Endothelial cell of umbilical vein (primary cell): ENCODE results near the gene EIF2AK2. TPM values are rescaled to one million over a fixed set of nuclear protein-coding genes. Genes with fewer than 3 reads are reported as not detected.

Experiments used
- BruUV-seq: library from RNA; stranded (reverse); fragments of 400-500 nt; replicated peaks from 2 replicates; lab custom pipeline; 2021; lab: Mats Ljungman, UMichigan
- CTCF ChIA-PET: fragments of 300-600, 350-600 bp; sonication (Branson Sonifier 250); formaldehyde crosslinking; loops from one replicate; lab custom pipeline; 2021; ENCODE audit warnings: antibody characterized with exemption, inconsistent platforms; lab: Charles Lee
- POLR2A ChIA-PET: fragments of 300-600, 350-600 bp; sonication (Branson Sonifier 250); formaldehyde crosslinking; loops from one replicate; lab custom pipeline; 2021; ENCODE audit warnings: antibody characterized with exemption, inconsistent platforms; lab: Charles Lee
- DNase-seq: peaks from one replicate; pipeline ENCODE4 v3.0.0-alpha.2; 2011; ENCODE audit warnings: low read depth, low spot score
- FAIRE-seq: peaks from 2 replicates; lab custom pipeline; 2011; peaks lifted over from hg19 to GRCh38; lab: Jason Lieb, UNC
- H2AFZ ChIP-seq: 2 replicates; pipeline ENCODE4 v1.6.0; 2012; ENCODE audit warnings: low read depth, low read length, control low read depth, inconsistent platforms
- H3K27ac ChIP-seq: 2 replicates; pipeline ENCODE4 v1.5.1; 2011; ENCODE audit warnings: low read depth, mild to moderate bottlenecking, control low read depth, low read length, moderate library complexity; ENCODE audit not compliant: insufficient read depth
- H3K27me3 ChIP-seq, 2 experiments: 2 replicates each; pipeline versions ENCODE4 v1.6.0 to v1.6.1; 2011; ENCODE audit warnings: low read length in 2 of 2, mixed read lengths in 1 of 2; ENCODE audit not compliant: control insufficient read depth in 2 of 2, insufficient read depth in 2 of 2
- H3K36me3 ChIP-seq, 2 experiments: 2 replicates in 1 of 2; 3 replicates in 1 of 2; pipeline ENCODE4 v1.5.1; 2011; ENCODE audit warnings: low read length in 2 of 2, mild to moderate bottlenecking in 1 of 2, moderate library complexity in 1 of 2; ENCODE audit not compliant: control insufficient read depth in 2 of 2, insufficient read depth in 2 of 2; ENCODE audit errors: extremely low read depth in 1 of 2
- H3K4me1 ChIP-seq: 3 replicates; pipeline ENCODE4 v1.5.1; 2011; ENCODE audit warnings: mild to moderate bottlenecking, low read length; ENCODE audit not compliant: control insufficient read depth, insufficient read depth; ENCODE audit errors: extremely low read depth
- H3K4me2 ChIP-seq: 2 replicates; pipeline ENCODE4 v1.6.1; 2011; ENCODE audit warnings: low read length, control low read depth, mixed read lengths; ENCODE audit not compliant: insufficient read depth
- H3K4me3 ChIP-seq, 3 experiments: fragments of 200-600 bp in 1 of 3; sonication (generic), shearing (Covaris generic) in 1 of 3; replicated peaks in 1 of 3; 2 replicates each; pipeline ENCODE4 v1.5.1; 2011 to 2016; ENCODE audit warnings: control low read depth in 3 of 3, low read length in 3 of 3, mild to moderate bottlenecking in 2 of 3, inconsistent platforms in 1 of 3, low read depth in 1 of 3, moderate library complexity in 1 of 3; ENCODE audit not compliant: insufficient read depth in 1 of 3
- H3K79me2 ChIP-seq: 2 replicates; pipeline ENCODE4 v1.6.0; 2012; ENCODE audit warnings: low read length, inconsistent platforms; ENCODE audit not compliant: control insufficient read depth, insufficient read depth
- H3K9ac ChIP-seq: replicated peaks from 2 replicates; pipeline ENCODE3; 2011; ENCODE audit warnings: low read length, control low read depth; ENCODE audit not compliant: insufficient read depth; ENCODE audit errors: extremely low read depth
- H3K9me1 ChIP-seq: replicated peaks from 3 replicates; pipeline ENCODE4 v1.6.0; 2011; ENCODE audit warnings: mild to moderate bottlenecking, low read length; ENCODE audit not compliant: control insufficient read depth, insufficient read depth; ENCODE audit errors: extremely low read depth
- H3K9me3 ChIP-seq: replicated peaks from 2 replicates; pipeline ENCODE4 v1.5.1; 2012; ENCODE audit warnings: low read length, inconsistent platforms; ENCODE audit not compliant: control insufficient read depth, insufficient read depth
- H4K20me1 ChIP-seq: replicated peaks from 2 replicates; pipeline ENCODE3; 2011; ENCODE audit warnings: mild to moderate bottlenecking, low read length; ENCODE audit not compliant: control insufficient read depth, insufficient read depth; ENCODE audit errors: extremely low read depth
- CTCF ChIP-seq, 2 donors: IDR thresholded peaks; 1 replicate in 1 of 2; 2 replicates in 1 of 2; pipeline ENCODE4 v1.5.1; 2011; ENCODE audit warnings: low read length in 2 of 2, mild to moderate bottlenecking in 2 of 2, moderate library complexity in 2 of 2, control low read depth in 1 of 2, inconsistent platforms in 1 of 2, low read depth in 1 of 2; ENCODE audit not compliant: insufficient read depth in 1 of 2; ENCODE audit errors: extremely low read depth in 1 of 2
- EZH2 ChIP-seq: IDR thresholded peaks from 2 replicates; pipeline ENCODE4 v1.6.1; 2012; ENCODE audit warnings: borderline replicate concordance, low read depth, mild to moderate bottlenecking, moderate library complexity, low read length, inconsistent platforms; ENCODE audit not compliant: severe bottlenecking
- FOS ChIP-seq: IDR thresholded peaks from 2 replicates; pipeline ENCODE4 v1.6.1; 2011; ENCODE audit warnings: mild to moderate bottlenecking, low read length, moderate library complexity, borderline replicate concordance; ENCODE audit not compliant: insufficient read depth
- GATA2 ChIP-seq: IDR thresholded peaks from 2 replicates; pipeline ENCODE4 v1.7.0; 2011; ENCODE audit warnings: low read depth, mild to moderate bottlenecking, moderate library complexity, mixed read lengths, low read length; ENCODE audit not compliant: insufficient read length, insufficient read depth
- JUN ChIP-seq: IDR thresholded peaks from 2 replicates; pipeline ENCODE4 v1.6.1; 2011; ENCODE audit warnings: borderline replicate concordance, low read depth; ENCODE audit not compliant: insufficient read length, insufficient read depth
- MAX ChIP-seq: IDR thresholded peaks from 2 replicates; pipeline ENCODE4 v1.6.1; 2011; ENCODE audit not compliant: insufficient read depth, insufficient read length
- MYC ChIP-seq: IDR thresholded peaks from one replicate; pipeline ENCODE4 v1.6.1; 2011; ENCODE audit warnings: mild to moderate bottlenecking, low read depth, low read length
- POLR2A ChIP-seq: IDR thresholded peaks from 2 replicates; pipeline ENCODE4 v1.6.1; 2012; ENCODE audit warnings: low read depth, mild to moderate bottlenecking, control low read depth, low read length
- POLR2AphosphoS5 ChIP-seq: IDR thresholded peaks from 2 replicates; pipeline ENCODE4 v1.6.1; 2012; ENCODE audit warnings: low read depth, mild to moderate bottlenecking, control low read depth, low read length, moderate library complexity; ENCODE audit not compliant: insufficient read depth
- dilution Hi-C: fragments of 300-500 bp; cut with MboI; formaldehyde crosslinking; loops from one replicate; pipeline ENCODE4 v1.15.0; 2019; ENCODE audit warnings: low sequenced_read_pairs; ENCODE audit not compliant: extremely low pct_ligation_motif_present
- intact Hi-C: fragments of 100-400 bp; cut with micrococcal nuclease; formaldehyde crosslinking; loops from one replicate; pipeline ENCODE4 v1.10.0; 2022
- polyA plus RNA-seq, 4 experiments: library from polyadenylated mRNA; depleted of rRNA in 3 of 4; stranded (reverse) in 3 of 4; unstranded in 1 of 4; fragments of >200 nt; gene quantifications; 2 replicates each; pipeline versions ENCODE4 v1.2.1 to v1.2.3, GENCODE V29; 2011 to 2012; ENCODE audit warnings: missing spikeins in 1 of 4
- total RNA-seq: library from RNA; stranded (reverse); gene quantifications from 2 replicates; pipeline ENCODE4 v1.2.3, GENCODE V29; 2021

Gene EIF2AK2
- total and polyA plus RNA-seq, 2 donors (not counting 3 experiments of a cell fraction or from before 2014, with no cell fraction given) = 8.0 to 41.1 TPM

GRCh38 chr2:37198681-37199065 is 41.9 kb upstream of the EIF2AK2 start:
- Histone ChIP-seq H3K36me3 (peaks cover 7% of the 10 kb centered on the region in 2 experiments), H2AFZ (no peak overlapping the region), H3K4me2 (no peak overlapping the region), H4K20me1 (no peaks in the 10 kb centered on the region), H3K9me3 (no peaks in the 10 kb centered on the region), H3K9me1 (no peaks in the 10 kb centered on the region), H3K79me2 (peaks cover 26% of the 10 kb centered on the region), H3K9ac (no peak overlapping the region), H3K27ac (no peak overlapping the region), H3K4me1 (peaks cover 6% of the 10 kb centered on the region), H3K27me3 (no peaks in the 10 kb centered on the region), H3K4me3 (no peak overlapping the region)
- BruUV-seq = no TSS peak
- dilution Hi-C loops (no loop called here), intact Hi-C loops (loop anchor here (5.0 kb wide), 1 partner anchor 34 kb away; the partner anchor contains the start of genes CEBPZ and NDUFAF7)
- TF ChIP-seq JUN (no peak), EZH2 (no peak), CTCF (IDR thresholded peaks at IDR 0.05; ENCODE audit: extremely low read depth in 1 of 2, insufficient read depth in 1 of 2, low read depth in 1 of 2, low read length in 2 of 2) (no peak), FOS (no peak), MYC (no peak), POLR2AphosphoS5 (no peak), POLR2A (no peak), GATA2 (no peak), MAX (no peak)
- CTCF ChIA-PET = interaction anchor here (0.9 to 1.4 kb wide), 2 partner anchors 13 to 15 kb away, joined by 3 read pairs; no protein-coding TSS in a partner anchor
- DNase-seq (no peak), FAIRE-seq (no peak)
- POLR2A ChIA-PET = no interaction called here
